GM19372 (cell line): ENCODE data around the gene TOM1L2.

ENCODE experiments used
- ATAC-seq: cut with Tn5 transposase; IDR thresholded peaks from one replicate; pipeline ENCODE4 v1.9.1; 2021; ENCODE audit warnings: mild to moderate bottlenecking, low read depth, moderate library complexity; ENCODE audit not compliant: unreplicated experiment

Gene TOM1L2

DNA sequence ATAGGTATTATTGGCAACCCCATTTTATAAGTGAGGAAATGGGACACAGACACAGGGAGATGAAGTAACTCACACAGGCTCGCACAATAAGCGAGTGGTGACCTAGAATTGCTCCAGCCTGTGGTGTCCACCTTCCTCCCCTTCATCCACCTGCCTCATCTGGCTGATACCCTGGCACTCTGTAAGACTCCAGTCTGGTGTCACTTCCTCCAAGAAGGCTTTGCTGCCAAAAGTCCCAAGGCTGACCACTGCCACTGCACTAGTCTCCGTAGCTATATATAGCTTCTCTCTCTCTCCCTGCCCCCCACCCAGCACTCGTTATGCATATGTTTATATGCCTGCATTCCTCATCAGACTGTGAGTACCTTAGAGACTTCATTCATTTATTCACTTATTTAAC lies 69.3 kb downstream of the TOM1L2 start:
- ATAC-seq: no peak

DNA sequence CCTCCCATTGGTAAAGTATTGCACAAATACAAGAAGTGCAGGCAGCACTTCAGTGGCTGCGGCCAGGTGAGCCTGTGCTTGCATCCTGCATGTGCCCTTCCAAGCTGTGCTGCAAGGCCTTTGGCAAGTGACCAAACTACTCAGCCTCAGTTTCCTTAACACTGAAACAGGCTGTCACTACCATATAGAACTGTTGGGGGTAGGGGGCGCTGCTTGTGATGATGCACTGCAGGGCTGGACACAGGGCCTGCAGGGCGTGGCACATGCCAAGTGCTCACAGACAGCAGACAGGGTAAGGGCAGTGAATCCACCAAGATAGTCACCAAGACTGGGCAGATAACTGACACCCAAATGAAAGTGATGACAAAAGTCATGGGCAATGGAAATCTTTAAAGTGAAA lies 69.8 kb downstream of the TOM1L2 start:
- ATAC-seq: no peak

DNA sequence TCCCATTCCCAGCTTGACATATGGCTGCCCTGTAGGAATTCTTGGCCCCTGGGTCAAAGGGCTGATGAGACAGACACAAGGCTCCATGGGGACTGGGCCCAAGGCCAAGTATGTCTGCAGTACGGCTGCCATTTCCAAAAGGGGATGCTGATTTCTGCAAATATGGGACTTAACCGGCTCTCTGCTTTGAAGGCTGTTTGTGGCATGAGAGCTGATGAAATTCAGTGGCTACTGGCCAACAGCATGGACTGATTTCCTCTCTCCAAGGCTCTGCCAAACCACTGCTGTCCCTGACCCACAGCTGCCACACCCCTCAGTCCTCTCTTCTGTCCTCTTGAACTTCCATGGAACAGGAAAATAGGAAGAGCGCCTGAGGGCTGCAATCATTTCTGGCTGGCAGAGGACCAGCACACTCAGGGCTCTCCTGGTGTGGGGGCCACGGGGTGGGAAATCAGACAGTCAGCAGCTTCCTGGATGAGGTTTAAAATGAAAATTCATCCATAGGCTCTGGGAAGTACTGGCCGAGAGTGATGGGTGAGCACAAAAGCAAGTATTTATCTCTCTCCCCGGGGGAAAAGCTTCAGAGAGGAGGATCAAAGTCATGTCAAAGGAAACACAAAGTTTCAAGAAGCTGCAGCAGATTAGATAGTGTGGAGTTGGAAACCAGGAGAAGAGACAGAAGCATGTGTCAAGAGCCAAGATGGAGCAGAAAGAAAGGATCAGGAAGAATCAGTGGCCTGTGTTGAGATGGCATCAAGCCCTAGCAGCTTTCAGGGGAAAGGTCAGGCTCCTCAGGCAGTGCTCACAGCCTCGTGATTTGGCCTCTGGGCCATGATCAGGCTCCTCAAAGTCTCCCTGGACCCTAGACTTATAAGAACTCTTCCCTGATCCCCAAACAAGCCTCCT lies 71.3 kb downstream of the TOM1L2 start:
- ATAC-seq: no peak

DNA sequence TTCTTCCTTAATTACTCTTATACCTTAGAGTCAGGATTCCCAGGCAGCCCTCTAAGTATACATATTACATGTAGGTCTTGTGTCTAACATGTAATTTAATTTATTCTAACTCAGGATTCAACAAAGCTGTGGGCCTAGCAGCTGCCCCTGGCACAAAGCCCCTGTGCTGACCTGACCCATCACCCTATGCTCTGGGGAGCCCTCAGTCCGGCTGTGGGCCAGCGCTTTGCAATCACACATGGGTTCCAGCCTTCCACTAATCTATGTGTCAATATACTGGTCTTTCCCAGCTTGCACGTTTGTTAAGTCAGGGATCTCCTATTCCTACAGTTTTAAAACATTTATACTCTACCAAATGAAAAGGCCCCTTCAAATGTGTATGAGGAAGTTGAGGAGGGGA lies 72.7 kb downstream of the TOM1L2 start:
- no peak for ATAC-seq

DNA sequence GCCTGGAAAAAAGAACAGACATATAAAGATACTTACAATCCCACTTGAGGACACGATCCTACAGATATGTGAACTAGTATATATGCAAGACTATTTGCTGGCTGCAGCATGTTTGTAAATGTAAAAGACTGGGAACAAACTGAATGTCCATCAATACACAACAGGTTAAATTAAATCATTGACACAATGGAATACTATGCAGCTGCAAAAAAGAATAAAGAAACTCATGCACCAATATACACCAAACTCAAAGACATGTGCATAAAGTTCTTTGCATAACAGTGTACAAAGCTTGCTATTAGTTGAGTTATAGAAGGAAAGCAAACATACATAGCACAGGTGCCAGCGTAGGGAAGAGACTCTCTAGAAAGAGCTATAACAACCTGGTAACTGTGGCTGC lies 73.5 kb downstream of the TOM1L2 start:
- no peak for ATAC-seq

DNA sequence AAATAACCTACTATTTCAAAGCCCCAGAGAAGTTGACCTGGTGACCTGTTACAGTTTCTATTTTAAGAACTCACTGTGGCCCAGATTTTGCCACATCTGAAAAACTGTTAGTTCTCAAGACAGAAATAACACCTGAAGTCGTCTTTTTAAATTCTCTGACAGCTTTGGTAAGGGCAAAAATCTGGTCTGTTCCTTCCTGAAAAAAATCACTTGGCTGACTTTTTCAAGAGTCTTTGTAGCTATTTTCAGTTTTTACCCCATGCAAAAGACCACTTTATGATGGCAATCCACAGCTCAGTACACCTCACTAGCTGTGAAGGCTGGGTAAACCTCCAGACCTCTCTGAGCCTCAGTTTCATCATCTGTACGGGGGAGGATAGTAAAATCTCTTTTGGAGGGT lies 74.8 kb downstream of the TOM1L2 start:
- ATAC-seq: no peak

DNA sequence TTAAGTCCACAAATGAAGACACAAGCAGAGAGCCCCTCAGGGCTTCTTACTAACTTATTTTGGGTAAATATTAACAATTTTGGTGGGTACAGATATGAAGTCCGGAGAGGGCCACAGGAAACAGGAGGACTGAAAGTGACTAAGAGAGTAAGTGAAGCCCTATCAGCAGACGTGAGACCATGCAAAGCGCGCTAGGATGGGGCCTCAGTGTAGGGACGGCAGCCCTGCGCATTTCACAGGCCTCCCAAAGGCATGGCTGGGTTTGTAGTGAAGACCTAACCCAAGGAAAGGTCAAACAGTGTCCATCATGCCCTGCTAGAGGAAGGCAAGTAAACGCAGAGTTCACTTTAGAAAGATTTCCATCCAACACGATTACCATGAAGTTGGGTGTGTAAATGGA lies 75.5 kb downstream of the TOM1L2 start:
- ATAC-seq: no peak

- no peak for ATAC-seq
These were observed 78.2 kb downstream of the TOM1L2 start for GRCh38 chr17:17893801-17894644.

DNA sequence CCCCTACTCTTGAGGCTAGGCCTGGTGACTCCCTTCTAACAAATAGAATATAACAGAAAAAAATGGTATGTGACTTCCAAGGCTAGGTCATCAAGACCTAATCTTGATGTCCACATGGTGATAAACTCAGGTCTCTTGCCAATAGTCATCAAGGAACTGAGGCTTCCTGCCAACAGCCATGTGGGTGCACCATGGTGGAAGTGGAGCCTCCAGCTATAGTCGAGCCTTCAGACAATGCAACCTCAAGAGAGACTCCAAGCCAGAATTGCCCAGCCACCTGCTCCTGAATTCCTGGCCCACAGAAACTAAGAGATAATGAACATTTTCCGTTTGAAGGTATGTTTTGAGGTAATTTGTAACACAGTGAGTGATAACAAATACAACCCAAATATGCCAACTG lies 79.5 kb downstream of the TOM1L2 start:
- ATAC-seq: no peak

- ATAC-seq: no peak
These were observed 80.2 kb downstream of the TOM1L2 start for GRCh38 chr17:17892009-17892408.

DNA sequence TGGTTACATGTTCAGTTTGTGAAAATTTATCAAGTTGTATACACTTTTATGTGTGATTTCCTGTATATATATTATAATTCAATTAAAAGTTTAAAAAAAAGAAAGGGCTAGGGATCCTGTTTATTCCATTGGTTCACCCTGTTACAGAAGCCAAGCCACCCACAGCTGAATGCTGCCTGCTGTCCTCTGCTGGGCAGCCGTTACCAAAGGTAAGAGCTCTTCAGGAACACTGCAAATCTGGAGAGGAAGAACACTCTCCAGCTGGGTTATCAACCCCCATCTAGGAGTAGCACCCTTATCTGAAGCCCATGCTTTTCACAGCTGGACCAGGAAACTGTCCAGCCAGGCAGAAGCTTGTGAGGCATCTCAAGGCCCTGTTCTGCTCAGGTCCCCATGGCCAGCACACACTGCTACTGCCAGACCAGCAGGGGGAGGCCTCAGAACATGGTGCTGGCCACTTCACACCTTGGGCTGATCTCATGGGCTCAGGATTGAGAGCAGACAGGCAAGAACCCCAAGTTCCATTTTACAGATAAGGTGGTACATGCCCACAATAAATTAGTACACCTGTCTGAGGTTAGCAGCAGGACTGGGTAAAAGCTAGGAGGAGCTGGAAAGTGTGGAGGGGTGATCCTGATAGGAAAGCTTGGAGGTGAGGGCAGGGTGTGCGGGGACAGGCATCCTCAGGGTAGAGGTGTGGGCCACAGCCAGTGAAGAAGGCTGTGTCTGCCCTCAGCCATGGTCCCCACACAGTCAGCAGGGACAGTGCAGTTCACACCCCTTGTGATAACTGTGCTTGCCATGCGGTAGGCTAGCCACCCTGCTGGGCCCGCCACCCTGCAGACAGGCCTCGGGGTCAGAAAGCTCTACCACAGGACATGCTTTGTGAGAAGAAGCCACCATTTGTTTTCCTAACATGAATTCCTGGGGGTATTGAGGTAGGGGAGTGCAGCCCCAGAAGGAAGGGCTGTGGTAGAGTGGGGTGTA lies 81.1 kb downstream of the TOM1L2 start:
- no peak for ATAC-seq

GRCh38 chr17:17889922-17890321 lies 82.3 kb downstream of the TOM1L2 start:
- ATAC-seq: no peak

DNA sequence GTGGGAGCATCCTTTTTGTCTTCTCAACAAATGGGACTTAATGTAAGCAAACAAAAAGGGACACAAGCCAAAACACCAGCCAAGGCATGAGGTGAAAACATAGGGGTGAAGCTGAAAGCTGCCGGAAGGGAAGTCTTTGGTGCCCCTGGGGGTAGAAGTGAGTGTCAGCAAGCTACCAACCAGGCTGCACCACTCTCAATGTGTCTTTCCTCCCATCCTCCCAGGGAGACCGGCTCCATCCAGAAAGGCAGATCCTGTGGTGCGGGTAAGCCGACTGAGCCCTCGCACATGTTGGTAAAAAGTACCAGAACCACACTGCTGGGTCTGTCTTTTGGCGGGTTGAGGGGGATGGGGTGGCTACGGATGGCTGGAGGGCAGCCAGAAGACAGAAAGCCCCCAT lies 83.4 kb downstream of the TOM1L2 start:
- no peak for ATAC-seq

GRCh38 chr17:17888371-17888770 lies 83.8 kb downstream of the TOM1L2 start:
- no peak for ATAC-seq

- no peak for ATAC-seq
These were observed 84.4 kb downstream of the TOM1L2 start for GRCh38 chr17:17887752-17888304.

GRCh38 chr17:17886726-17887125 lies 85.5 kb downstream of the TOM1L2 start:
- no peak for ATAC-seq

- no peak for ATAC-seq
These were observed 86.0 kb downstream of the TOM1L2 start for GRCh38 chr17:17886226-17886625.

- ATAC-seq: no peak
These were observed 87.5 kb downstream of the TOM1L2 start for GRCh38 chr17:17884391-17885357.

GRCh38 chr17:17883801-17884200 lies 88.4 kb downstream of the TOM1L2 start:
- ATAC-seq: no peak
